ENCODE data around the gene HOTAIR.

HOTAIR gene

DNA sequence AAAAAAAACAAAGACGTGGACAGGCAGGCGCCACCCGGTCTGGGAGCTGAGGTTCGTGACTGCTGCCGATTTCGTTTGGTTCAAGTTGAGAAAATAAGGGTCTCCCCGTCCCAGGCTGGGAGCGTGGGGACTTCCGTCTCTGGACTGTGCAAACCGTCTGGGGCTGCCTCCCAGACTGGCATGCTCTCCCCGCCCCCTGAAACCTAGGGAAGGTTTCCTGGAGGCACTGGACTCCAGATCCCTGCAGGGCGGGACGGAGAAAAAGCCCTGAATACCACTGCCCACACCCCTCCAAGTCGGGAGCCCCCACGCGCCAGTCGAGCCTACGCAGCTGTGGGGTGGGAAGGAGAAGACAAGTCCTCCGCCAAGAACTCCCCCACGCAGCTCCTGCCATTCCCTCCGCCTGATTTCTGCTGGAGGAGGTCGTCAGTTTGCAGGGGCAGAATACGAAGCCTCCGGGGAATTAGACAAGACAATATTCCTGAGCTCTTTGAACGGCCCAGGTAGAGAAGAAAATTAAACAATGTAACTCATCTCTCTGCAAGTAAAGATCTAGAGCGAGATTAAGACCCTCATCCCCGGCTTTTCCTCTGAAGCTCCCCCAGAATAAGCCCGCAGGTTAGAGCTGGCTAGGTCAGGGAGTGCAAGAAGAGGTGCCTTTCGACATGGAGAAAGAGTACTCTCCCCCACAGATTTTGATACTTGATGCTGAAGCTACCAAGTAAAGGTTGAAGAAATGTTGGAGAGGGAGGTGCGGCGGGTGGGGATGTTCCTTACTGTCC is 46.5 kb downstream of the HOTAIR start:
- no peak for DNase-seq (ENCODE audit: low spot score)

DNA sequence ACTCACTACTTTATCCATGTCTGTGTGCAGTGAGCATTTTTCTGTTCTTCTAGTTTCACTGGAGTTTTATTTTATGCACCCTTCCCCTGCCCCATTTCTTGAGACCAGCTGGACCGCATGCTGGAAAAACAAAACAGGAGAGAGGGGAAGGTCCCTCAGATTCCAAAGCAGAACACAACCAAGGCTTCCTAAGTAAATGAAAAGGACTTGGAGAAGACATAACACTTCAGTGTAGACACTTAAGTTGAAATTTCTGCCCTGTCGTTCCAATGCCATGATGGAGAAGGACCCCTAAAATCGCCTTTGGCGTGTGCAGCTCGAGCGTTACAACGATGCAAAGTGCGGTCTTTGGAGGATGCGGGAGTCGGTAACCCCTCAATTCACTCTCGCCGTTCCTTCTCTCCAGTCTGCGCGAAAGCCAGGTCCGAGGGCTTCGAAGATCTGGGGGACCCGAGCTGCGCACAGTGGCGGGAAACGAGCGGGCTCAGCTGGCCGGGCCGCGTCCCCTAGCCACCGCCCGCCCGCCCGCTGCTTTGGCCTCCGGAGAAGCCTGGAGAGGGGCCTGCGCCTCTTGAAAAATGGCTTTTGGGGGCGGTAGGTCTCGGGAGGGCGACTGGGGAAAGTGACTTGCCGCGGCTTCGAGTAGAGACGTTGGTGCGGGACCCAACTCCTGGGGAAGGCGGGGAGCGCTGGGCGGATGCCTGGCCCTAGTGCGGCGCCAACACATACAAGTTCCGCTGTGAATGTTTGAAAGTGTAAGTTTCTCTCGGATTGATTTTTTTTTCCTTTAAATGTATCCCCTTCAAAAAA is 47.3 kb downstream of the HOTAIR start:
- DNase-seq (ENCODE audit: low spot score): no peak

DNA sequence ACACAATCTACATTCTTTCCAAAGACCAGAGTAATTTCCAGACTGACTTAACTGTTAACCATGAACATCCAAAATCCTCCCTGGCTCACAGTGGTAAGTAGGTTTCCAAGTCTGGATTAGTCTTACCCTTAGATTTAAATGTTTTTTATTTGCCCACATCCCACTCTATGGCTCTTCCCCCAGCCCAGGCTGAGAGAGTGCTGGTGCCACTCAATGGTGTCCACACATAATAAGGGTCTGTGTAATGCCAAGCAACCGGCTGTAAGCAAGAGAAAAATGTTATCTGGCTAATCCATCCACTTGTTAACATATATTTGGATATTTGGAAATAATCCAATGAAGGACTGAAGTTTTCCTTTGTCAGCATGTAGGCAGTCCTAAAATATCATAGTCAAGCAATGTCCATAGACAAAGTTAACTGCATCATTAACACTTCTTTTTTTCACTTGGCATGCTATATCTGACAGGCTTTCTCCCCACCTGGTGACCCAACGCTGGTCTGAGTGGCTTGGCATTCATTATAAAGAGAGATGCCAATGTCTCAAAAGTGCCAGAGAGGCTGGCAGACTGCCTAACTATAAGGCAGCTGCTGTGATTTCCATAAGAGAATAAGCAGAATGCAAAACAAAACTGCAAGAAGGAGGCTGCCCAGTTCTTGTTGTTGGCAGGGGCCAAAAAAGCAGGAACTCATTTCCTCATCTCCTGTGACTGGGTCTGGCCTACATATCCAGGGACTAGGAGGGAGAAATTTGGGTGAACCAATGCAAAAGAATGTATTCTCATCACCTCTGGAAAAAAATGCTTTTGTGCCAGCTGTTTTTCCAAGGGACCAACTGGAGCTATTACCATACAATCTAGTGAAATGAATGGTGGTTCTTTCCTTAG is 50.0 kb downstream of the HOTAIR start:
- no peak for DNase-seq (ENCODE audit: low spot score)

DNA sequence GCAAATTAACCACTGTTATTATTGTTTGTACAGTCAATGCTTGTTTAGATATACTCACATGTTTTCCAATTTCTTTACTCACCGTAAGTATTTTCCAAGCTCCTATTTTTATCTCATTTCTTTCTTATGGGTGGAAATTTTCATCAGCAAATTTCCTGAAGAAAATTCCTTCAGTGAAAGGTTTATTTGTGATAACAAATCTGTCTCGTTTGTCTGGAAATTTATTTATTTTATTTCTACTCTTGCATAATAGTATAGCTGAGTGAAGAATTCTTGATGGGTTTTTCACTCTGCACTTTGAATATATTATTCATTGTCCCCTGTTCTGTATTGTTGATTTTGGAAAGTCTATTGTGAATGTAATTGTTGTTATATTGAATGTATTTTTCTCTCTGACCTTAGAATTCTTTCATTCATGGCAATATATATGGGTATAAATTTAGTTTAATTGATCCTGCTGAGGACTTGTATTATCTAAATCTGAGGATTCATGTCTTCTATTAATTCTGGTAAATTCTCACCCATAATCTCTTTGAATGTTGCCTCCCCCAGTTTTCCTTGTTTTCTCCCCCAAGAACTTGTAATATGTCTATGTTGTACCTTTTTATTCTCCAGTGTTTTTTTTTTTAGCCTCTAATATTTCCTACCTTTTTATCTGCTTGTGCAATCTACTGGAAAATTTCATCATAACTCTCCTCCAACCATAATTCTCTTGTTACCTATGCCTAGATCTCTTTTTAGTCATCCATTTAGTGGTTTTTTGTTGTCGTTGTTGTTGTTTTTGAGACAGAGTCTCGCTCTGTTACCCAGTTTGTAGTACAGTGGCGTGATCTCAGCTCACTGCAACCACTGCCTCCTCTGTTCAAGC is 57.7 kb downstream of the HOTAIR start:
- no peak for DNase-seq (ENCODE audit: low spot score)

Data from AG20443 (cell line).